Hepatocyte (in vitro differentiated cells): Measurements from ENCODE around the gene JAKMIP1. TPM values are rescaled to one million over a fixed set of nuclear protein-coding genes. Genes with fewer than 3 reads are reported as not detected.
"Not testable (repeated sequence)": the region's sequence is repeated elsewhere in the genome, so short reads cannot be mapped to it uniquely, and the experiment has no call there.

Source experiments
- DNase-seq: peaks from one replicate; pipeline ENCODE4 v3.0.0-alpha.2; 2016; ENCODE audit warnings: low spot score
- H2AFZ ChIP-seq: fragments of 200-600 bp; sonication (generic); 2 replicates; pipeline ENCODE4 v1.6.0; 2016; ENCODE audit warnings: antibody characterized with exemption, mild to moderate bottlenecking
- H3K27ac ChIP-seq: fragments of 200-600 bp; sonication (generic); 2 replicates; pipeline ENCODE4 v1.5.1; 2016; ENCODE audit warnings: mild to moderate bottlenecking
- H3K27me3 ChIP-seq: fragments of 200-600 bp; sonication (generic); 2 replicates; pipeline ENCODE4 v1.6.1; 2016
- H3K36me3 ChIP-seq: fragments of 200-600 bp; sonication (generic); replicated peaks from 2 replicates; pipeline ENCODE4 v1.5.1; 2016; ENCODE audit warnings: low read depth; ENCODE audit not compliant: insufficient read depth
- H3K4me1 ChIP-seq: fragments of 200-600 bp; sonication (generic); 2 replicates; pipeline ENCODE4 v1.5.1; 2016; ENCODE audit warnings: mild to moderate bottlenecking, moderate library complexity; ENCODE audit not compliant: insufficient read depth
- H3K4me2 ChIP-seq: fragments of 200-600 bp; sonication (generic); 2 replicates; pipeline ENCODE4 v1.6.0; 2016
- H3K4me3 ChIP-seq: fragments of 200-600 bp; sonication (generic); 2 replicates; pipeline ENCODE4 v1.5.1; 2016; ENCODE audit warnings: mild to moderate bottlenecking
- H3K79me2 ChIP-seq: fragments of 200-600 bp; sonication (generic); 2 replicates; pipeline ENCODE4 v1.6.0; 2017; ENCODE audit warnings: mild to moderate bottlenecking
- H3K9me2 ChIP-seq: fragments of 200-600 bp; sonication (generic); replicated peaks from 2 replicates; pipeline ENCODE4 v1.6.0; 2017; ENCODE audit warnings: mild to moderate bottlenecking; ENCODE audit not compliant: insufficient read depth
- H3K9me3 ChIP-seq: fragments of 200-600 bp; sonication (generic); 2 replicates; pipeline ENCODE4 v1.5.1; 2016; ENCODE audit warnings: low read depth, mild to moderate bottlenecking
- H4K20me1 ChIP-seq: fragments of 200-600 bp; sonication (generic); 2 replicates; pipeline ENCODE4 v1.6.0; 2016; ENCODE audit warnings: mild to moderate bottlenecking; ENCODE audit not compliant: insufficient read depth, poor library complexity, severe bottlenecking
- EZH2 ChIP-seq: fragments of 200-600 bp; sonication (generic); IDR thresholded peaks from 2 replicates; pipeline ENCODE4 v1.6.1; 2016; ENCODE audit warnings: antibody characterized with exemption, mild to moderate bottlenecking, borderline replicate concordance
- EZH2phosphoT487 ChIP-seq: fragments of 200-600 bp; sonication (generic); IDR thresholded peaks from one replicate; pipeline ENCODE4 v1.6.1; 2018; ENCODE audit warnings: antibody characterized with exemption, mild to moderate bottlenecking, low read depth, moderate library complexity; ENCODE audit not compliant: unreplicated experiment, severe bottlenecking
- WGBS: methylation state at CpG from one replicate; pipeline ENCODE4 v1.1.6; 2016; ENCODE audit warnings: low lambda C conversion rate; ENCODE audit errors: missing lambda C conversion rate; 5-methylcytosine and 5-hydroxymethylcytosine counted together
- polyA plus RNA-seq: library from polyadenylated mRNA; unstranded; fragments of >200 nt; fragmentation: Nextera tagmentation; extraction: Ambion mirVana; gene quantifications from 2 replicates; pipeline ENCODE4 v1.2.1, GENCODE V29; 2016
- total RNA-seq: library from RNA; depleted of rRNA; stranded (reverse); fragments of >200 nt; gene quantifications from 2 replicates; pipeline ENCODE4 v1.2.3, GENCODE V29; 2014
- TF ChIP-seq, protein P1 (sequence below): fragments of 200-600 bp; sonication (generic); IDR thresholded peaks from 2 replicates; pipeline ENCODE4 v1.5.1; 2016; ENCODE audit warnings: antibody characterized with exemption, mild to moderate bottlenecking; ENCODE audit not compliant: poor library complexity

JAKMIP1 gene
- total and polyA plus RNA-seq, 2 experiments from 2014 or later, result not detected

DNA sequence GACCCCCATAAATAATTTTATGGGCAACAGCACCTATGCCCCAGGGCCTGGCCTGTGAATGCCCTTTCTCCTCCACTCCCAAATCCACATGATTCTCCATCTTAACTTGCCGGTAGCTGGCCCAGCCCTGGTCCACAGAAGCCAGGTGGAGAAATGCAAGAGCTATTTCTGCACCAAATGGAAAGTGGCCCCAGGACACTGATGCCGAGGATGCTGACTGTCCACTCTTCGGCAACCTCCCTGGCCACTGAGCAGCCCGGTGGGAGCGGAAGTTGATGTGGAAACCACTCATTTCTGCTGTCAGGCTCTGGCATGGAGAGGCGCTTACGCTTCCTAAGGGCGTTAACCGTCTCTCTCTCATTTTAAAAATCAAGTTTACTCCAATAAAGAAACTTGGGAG, 58.8 kb downstream of the JAKMIP1 start:
- Histone ChIP-seq H3K27me3 (no peaks in the 10 kb centered on the region), H3K9me2 (no peaks in the 10 kb centered on the region), H3K36me3 (no peaks in the 10 kb centered on the region), H3K4me2 (no peak overlapping the region), H3K27ac (no peak overlapping the region), H2AFZ (no peak overlapping the region), H3K9me3 (no peaks in the 10 kb centered on the region), H4K20me1 (no peaks in the 10 kb centered on the region), H3K4me3 (no peak overlapping the region), H3K4me1 (no peaks in the 10 kb centered on the region), H3K79me2 (no peaks in the 10 kb centered on the region)
- DNase-seq, result no peak
- TF ChIP-seq EZH2, result no peak
- TF ChIP-seq, protein P1, sequence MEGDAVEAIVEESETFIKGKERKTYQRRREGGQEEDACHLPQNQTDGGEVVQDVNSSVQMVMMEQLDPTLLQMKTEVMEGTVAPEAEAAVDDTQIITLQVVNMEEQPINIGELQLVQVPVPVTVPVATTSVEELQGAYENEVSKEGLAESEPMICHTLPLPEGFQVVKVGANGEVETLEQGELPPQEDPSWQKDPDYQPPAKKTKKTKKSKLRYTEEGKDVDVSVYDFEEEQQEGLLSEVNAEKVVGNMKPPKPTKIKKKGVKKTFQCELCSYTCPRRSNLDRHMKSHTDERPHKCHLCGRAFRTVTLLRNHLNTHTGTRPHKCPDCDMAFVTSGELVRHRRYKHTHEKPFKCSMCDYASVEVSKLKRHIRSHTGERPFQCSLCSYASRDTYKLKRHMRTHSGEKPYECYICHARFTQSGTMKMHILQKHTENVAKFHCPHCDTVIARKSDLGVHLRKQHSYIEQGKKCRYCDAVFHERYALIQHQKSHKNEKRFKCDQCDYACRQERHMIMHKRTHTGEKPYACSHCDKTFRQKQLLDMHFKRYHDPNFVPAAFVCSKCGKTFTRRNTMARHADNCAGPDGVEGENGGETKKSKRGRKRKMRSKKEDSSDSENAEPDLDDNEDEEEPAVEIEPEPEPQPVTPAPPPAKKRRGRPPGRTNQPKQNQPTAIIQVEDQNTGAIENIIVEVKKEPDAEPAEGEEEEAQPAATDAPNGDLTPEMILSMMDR, result no peak
- TF ChIP-seq EZH2phosphoT487, result no peak
- WGBS, result 87% methylated on average over 9 of the region's 9 CpGs

- H3K9me2 ChIP-seq, H3K27ac ChIP-seq, H3K36me3 ChIP-seq, H2AFZ ChIP-seq, H3K4me2 ChIP-seq, H3K79me2 ChIP-seq, H3K4me1 ChIP-seq, H3K27me3 ChIP-seq, H3K9me3 ChIP-seq, H4K20me1 ChIP-seq, H3K4me3 ChIP-seq, DNase-seq: not testable (repeated sequence)
- WGBS, result 94% methylated on average over 14 of the region's 14 CpGs
These were observed 59.3 kb downstream of the JAKMIP1 start for GRCh38 chr4:6141021-6141420.

- WGBS, result 83% methylated on average over 3 of the region's 3 CpGs
- H3K27me3 ChIP-seq, result no peaks in the 10 kb centered on the region
These were observed 62.6 kb downstream of the JAKMIP1 start for GRCh38 chr4:6137747-6138135.

GRCh38 chr4:6137027-6137746, 63.2 kb downstream of the JAKMIP1 start:
- H3K9me3 ChIP-seq, result no peaks in the 10 kb centered on the region
- 75% methylated on average over 22 of the region's 22 CpGs for WGBS
- H3K36me3 ChIP-seq, result no peaks in the 10 kb centered on the region
- no peaks in the 10 kb centered on the region for H3K9me2 ChIP-seq
- H3K27me3 ChIP-seq, result no peaks in the 10 kb centered on the region
- no peaks in the 10 kb centered on the region for H4K20me1 ChIP-seq
- H3K4me3 ChIP-seq, result no peak overlapping the region
- H3K4me1 ChIP-seq, result no peaks in the 10 kb centered on the region
- H2AFZ ChIP-seq, result no peak overlapping the region
- DNase-seq, result no peak
- no peak for TF ChIP-seq EZH2phosphoT487
- TF ChIP-seq EZH2, result no peak
- TF ChIP-seq, protein P1, result no peak
- H3K27ac ChIP-seq, result no peak overlapping the region
- H3K4me2 ChIP-seq, result no peak overlapping the region
- H3K79me2 ChIP-seq, result no peaks in the 10 kb centered on the region

More at GRCh38 chr4:6137747-6138135, 62.6 kb downstream of the JAKMIP1 start:
- no peak for TF ChIP-seq EZH2phosphoT487
- TF ChIP-seq EZH2, result no peak
- TF ChIP-seq, protein P1, result no peak
- Histone ChIP-seq H3K36me3 (no peaks in the 10 kb centered on the region), H3K4me1 (no peaks in the 10 kb centered on the region), H3K27ac (no peak overlapping the region), H3K4me2 (no peak overlapping the region), H3K9me2 (no peaks in the 10 kb centered on the region), H2AFZ (no peak overlapping the region), H3K79me2 (no peaks in the 10 kb centered on the region), H3K9me3 (no peaks in the 10 kb centered on the region), H3K4me3 (no peak overlapping the region), H4K20me1 (no peaks in the 10 kb centered on the region)
- no peak for DNase-seq
